HepG2 (cell line): Measurements from ENCODE around the gene MNX1. TPM values are rescaled to one million over a fixed set of nuclear protein-coding genes. Genes with fewer than 3 reads are reported as not detected.

ENCODE experiments used
- ARID3A ChIP-seq: IDR thresholded peaks from 2 replicates; pipeline ENCODE4 v1.6.1; 2012; ENCODE audit warnings: low read depth, low read length, improper control_type of control experiment
- CREM ChIP-seq, 2 experiments: sonication (generic) in 1 of 2; formaldehyde crosslinking in 1 of 2; IDR thresholded peaks; 2 replicates each; pipeline versions ENCODE4 v1.4.0 to v1.6.1; 2016 to 2020; ENCODE audit warnings: antibody characterized with exemption in 1 of 2, mild to moderate bottlenecking in 1 of 2, missing genetic modification reagents in 1 of 2
- DPF2 ChIP-seq: sonication (generic); formaldehyde crosslinking; IDR thresholded peaks from 2 replicates; pipeline ENCODE4 v1.4.0; 2020; ENCODE audit warnings: mild to moderate bottlenecking, low read depth, missing genetic modification reagents, borderline replicate concordance
- HDAC6 ChIP-seq: fragments of 200-600 bp; sonication (generic); IDR thresholded peaks from 2 replicates; pipeline ENCODE4 v1.7.0; 2017; ENCODE audit warnings: mild to moderate bottlenecking, antibody characterized with exemption, low read length, low read depth
- HINFP ChIP-seq: sonication (generic); formaldehyde crosslinking; IDR thresholded peaks from 2 replicates; pipeline ENCODE4 v1.4.0; 2020; ENCODE audit warnings: low read depth, mild to moderate bottlenecking, missing genetic modification reagents
- KDM5B ChIP-seq: sonication (generic); formaldehyde crosslinking; IDR thresholded peaks from 2 replicates; pipeline ENCODE4 v1.4.0; 2020; ENCODE audit warnings: missing genetic modification reagents, mild to moderate bottlenecking, borderline replicate concordance
- KDM6A ChIP-seq: IDR thresholded peaks from 2 replicates; pipeline ENCODE4 v1.6.1; 2016; ENCODE audit warnings: low read depth
- PHB2 ChIP-seq: fragments of 450-650 bp; IDR thresholded peaks from 2 replicates; pipeline ENCODE4 v1.6.1; 2018; ENCODE audit not compliant: partially characterized antibody
- POLR2AphosphoS2 ChIP-seq: IDR thresholded peaks from 2 replicates; pipeline ENCODE4 v1.6.1; 2011; ENCODE audit warnings: low read depth, low read length, improper control_type of control experiment
- SP140L ChIP-seq: sonication (generic); formaldehyde crosslinking; IDR thresholded peaks from 2 replicates; pipeline ENCODE4 v1.4.0; 2020; ENCODE audit warnings: missing genetic modification reagents, borderline replicate concordance
- TBX3 ChIP-seq: fragments of 450-650 bp; IDR thresholded peaks from 2 replicates; pipeline ENCODE4 v1.6.1; 2017; ENCODE audit warnings: antibody characterized with exemption, mild to moderate bottlenecking, inconsistent platforms, borderline replicate concordance
- TCF7 ChIP-seq: sonication (generic); IDR thresholded peaks from 2 replicates; pipeline ENCODE4 v1.6.1; 2016; ENCODE audit warnings: antibody characterized with exemption, low read depth
- ZBTB1 ChIP-seq: sonication (generic); formaldehyde crosslinking; IDR thresholded peaks from 2 replicates; pipeline ENCODE4 v1.4.0; 2020; ENCODE audit warnings: missing genetic modification reagents, borderline replicate concordance
- ZNF207 ChIP-seq: fragments of 450-650 bp; IDR thresholded peaks from 2 replicates; pipeline ENCODE4 v1.6.1; 2016; ENCODE audit warnings: antibody characterized with exemption, borderline replicate concordance
- ZNF235 ChIP-seq: sonication (generic); formaldehyde crosslinking; IDR thresholded peaks from 2 replicates; pipeline ENCODE4 v1.8.1; 2023; ENCODE audit warnings: mild to moderate bottlenecking, missing genetic modification reagents, borderline replicate concordance
- ZNF687 ChIP-seq: sonication (generic); formaldehyde crosslinking; IDR thresholded peaks from 2 replicates; pipeline ENCODE4 v1.5.1; 2020; ENCODE audit warnings: mild to moderate bottlenecking, missing genetic modification reagents, moderate library complexity
- ZNF777 ChIP-seq: sonication (generic); formaldehyde crosslinking; IDR thresholded peaks from 2 replicates; pipeline ENCODE4 v1.4.0; 2020; ENCODE audit warnings: missing genetic modification reagents
- ZNF883 ChIP-seq: sonication (generic); formaldehyde crosslinking; IDR thresholded peaks from 2 replicates; pipeline ENCODE4 v1.5.1; 2020; ENCODE audit warnings: mild to moderate bottlenecking, missing genetic modification reagents; ENCODE audit errors: not compliant biosample characterization
- ZUFSP ChIP-seq: sonication (generic); formaldehyde crosslinking; IDR thresholded peaks from 2 replicates; pipeline ENCODE4 v1.9.0; 2021; ENCODE audit warnings: missing genetic modification reagents, mild to moderate bottlenecking, borderline replicate concordance
- polyA plus RNA-seq, 8 experiments: library from polyadenylated mRNA; depleted of rRNA in 3 of 8; stranded (reverse) in 7 of 8; unstranded in 1 of 8; fragments of >200 nt; fragmentation: Illumina TruSeq in 4 of 8; extraction: Trizol in 4 of 8; gene quantifications; 2 replicates each; pipeline versions ENCODE4 v1.2.1 to v1.2.3, GENCODE V29; 2011 to 2016; ENCODE audit warnings: low read depth in 4 of 8, missing spikeins in 1 of 8, mixed read lengths in 1 of 8; ENCODE audit not compliant: insufficient read depth in 1 of 8
- total RNA-seq, 5 experiments: library from RNA; depleted of rRNA; stranded (reverse); fragments of >200 nt; fragmentation: Illumina TruSeq; extraction: Trizol; gene quantifications; 2 replicates each; pipeline ENCODE4 v1.2.3, GENCODE V29; 2016; ENCODE audit warnings: low read depth in 1 of 5

Gene MNX1
- total and polyA plus RNA-seq, 2 of the 13 experiments (the other 11 are each of a cell fraction or from before 2014, with no cell fraction given): 0.94 to 6.1 TPM

GRCh38 chr7:157011333-157012112 lies 1.1 kb upstream of the MNX1 start (continued):
- TF ChIP-seq ARID3A: no peak
- TF ChIP-seq TBX3: peak; percentile 90
- TF ChIP-seq HDAC6: no peak
- TF ChIP-seq ZBTB1: no peak
- no peak for TF ChIP-seq PHB2
- no peak for TF ChIP-seq ZNF883
- peak; percentile 47; the same call in 1 of the 2 replicates for TF ChIP-seq ZNF777
- TF ChIP-seq POLR2AphosphoS2: no peak
- peak; percentile 59; the same call in 1 of the 2 replicates for TF ChIP-seq KDM5B (CRISPR knock-in tag)
- peak; percentile 96 for TF ChIP-seq ZNF687 (CRISPR knock-in tag)
- TF ChIP-seq HINFP (CRISPR knock-in tag): no peak
- no peak for TF ChIP-seq SP140L (CRISPR knock-in tag)
- TF ChIP-seq DPF2 (CRISPR knock-in tag): no peak
- peak; percentile 90 for TF ChIP-seq TCF7
- TF ChIP-seq KDM6A (CRISPR knock-in tag): peak; percentile 36; the same call in 1 of the 2 replicates
- no peak for TF ChIP-seq ZUFSP (CRISPR knock-in tag)
- peak; percentile 62; the same call in 1 of the 2 replicates for TF ChIP-seq CREM (IDR thresholded peaks at IDR 0.05)
- TF ChIP-seq CREM (CRISPR knock-in tag; IDR thresholded peaks at IDR 0.05): no peak
- TF ChIP-seq ZNF235 (CRISPR knock-in tag): no peak
- TF ChIP-seq ZNF207: no peak
